Mesenchymal stem cell (in vitro differentiated cells and primary cell): ENCODE results near the gene PCED1B.

Experiments
- DNase-seq: peaks from one replicate; pipeline ENCODE4 v3.0.0-alpha.2; 2013
- H2AFZ ChIP-seq: one replicate; pipeline ENCODE4 v1.6.1; 2013; ENCODE audit warnings: low read depth, mild to moderate bottlenecking, control low read depth, inconsistent platforms, low read length, moderate library complexity
- H2AK5ac ChIP-seq: 2 replicates; pipeline ENCODE4 v1.6.1; 2013; ENCODE audit warnings: low read length, moderate library complexity, mild to moderate bottlenecking, inconsistent platforms; ENCODE audit not compliant: severe bottlenecking
- H2BK120ac ChIP-seq: one replicate; pipeline ENCODE4 v1.6.1; 2013; ENCODE audit warnings: low read depth, mild to moderate bottlenecking, inconsistent platforms, low read length, moderate library complexity
- H2BK12ac ChIP-seq, 2 experiments: one replicate each; pipeline ENCODE4 v1.6.1; 2013; ENCODE audit warnings: inconsistent platforms in 2 of 2, low read length in 2 of 2, mild to moderate bottlenecking in 2 of 2, moderate library complexity in 2 of 2, control low read depth in 1 of 2
- H2BK15ac ChIP-seq: one replicate; pipeline ENCODE4 v1.6.1; 2013; ENCODE audit warnings: mild to moderate bottlenecking, low read depth, inconsistent platforms; ENCODE audit not compliant: poor library complexity, severe bottlenecking
- H2BK5ac ChIP-seq: 2 replicates; pipeline ENCODE4 v1.6.1; 2013; ENCODE audit warnings: low read depth, mild to moderate bottlenecking, low read length, control low read depth, inconsistent platforms; ENCODE audit not compliant: poor library complexity, severe bottlenecking
- H3K14ac ChIP-seq, 2 experiments: one replicate each; pipeline ENCODE4 v1.6.1; 2013; ENCODE audit warnings: inconsistent platforms in 2 of 2, low read length in 2 of 2, control low read depth in 1 of 2, mild to moderate bottlenecking in 1 of 2, moderate library complexity in 1 of 2
- H3K18ac ChIP-seq, 2 experiments: one replicate each; pipeline ENCODE4 v1.6.1; 2013; ENCODE audit warnings: inconsistent platforms in 2 of 2, low read length in 2 of 2, control low read depth in 1 of 2, low read depth in 1 of 2, mild to moderate bottlenecking in 1 of 2
- H3K23ac ChIP-seq, 2 experiments: one replicate each; pipeline ENCODE4 v1.6.1; 2013; ENCODE audit warnings: inconsistent platforms in 2 of 2, low read length in 2 of 2, mild to moderate bottlenecking in 2 of 2, moderate library complexity in 2 of 2, control low read depth in 1 of 2
- H3K27ac ChIP-seq: 2 replicates; pipeline ENCODE4 v1.5.1; 2013; ENCODE audit warnings: mild to moderate bottlenecking, moderate library complexity, low read length, control low read depth, inconsistent platforms; ENCODE audit not compliant: poor library complexity, severe bottlenecking
- H3K27me3 ChIP-seq, 2 experiments: 2 replicates each; pipeline versions ENCODE4 v1.6.1 to v1.7.0; 2013; ENCODE audit warnings: low read length in 2 of 2, mild to moderate bottlenecking in 2 of 2, moderate library complexity in 2 of 2, control low read depth in 1 of 2, inconsistent platforms in 1 of 2; ENCODE audit not compliant: control insufficient read depth in 1 of 2, insufficient read depth in 1 of 2
- H3K36me3 ChIP-seq, 2 experiments: 2 replicates each; pipeline versions ENCODE4 v1.6.1 to v1.7.0; 2013; ENCODE audit warnings: low read length in 2 of 2, control low read depth in 1 of 2, inconsistent platforms in 1 of 2, low read depth in 1 of 2, mild to moderate bottlenecking in 1 of 2; ENCODE audit not compliant: insufficient read depth in 2 of 2, control insufficient read depth in 1 of 2
- H3K4ac ChIP-seq, 2 experiments: one replicate each; pipeline ENCODE4 v1.6.1; 2013; ENCODE audit warnings: inconsistent platforms in 2 of 2, low read length in 2 of 2, mild to moderate bottlenecking in 2 of 2, moderate library complexity in 2 of 2, control low read depth in 1 of 2, low read depth in 1 of 2
- H3K4me1 ChIP-seq: 2 replicates; pipeline ENCODE4 v1.6.1; 2013; ENCODE audit warnings: low read depth, low read length, control low read depth; ENCODE audit not compliant: control insufficient read depth, insufficient read depth
- H3K4me2 ChIP-seq: 2 replicates; pipeline ENCODE4 v1.6.1; 2013; ENCODE audit warnings: low read length, mild to moderate bottlenecking, inconsistent platforms; ENCODE audit not compliant: poor library complexity, severe bottlenecking
- H3K4me3 ChIP-seq, 2 experiments: 2 replicates each; pipeline versions ENCODE4 v1.5.1 to v1.7.0; 2013; ENCODE audit warnings: low read length in 2 of 2, mild to moderate bottlenecking in 2 of 2, control low read depth in 1 of 2, low read depth in 1 of 2; ENCODE audit not compliant: insufficient read depth in 1 of 2
- H3K79me1 ChIP-seq: replicated peaks from 2 replicates; pipeline ENCODE4 v1.6.1; 2013; ENCODE audit warnings: mild to moderate bottlenecking, control low read depth, low read length, inconsistent platforms; ENCODE audit not compliant: poor library complexity, severe bottlenecking
- H3K9ac ChIP-seq: 2 replicates; pipeline ENCODE4 v1.7.0; 2013; ENCODE audit warnings: mild to moderate bottlenecking, low read length, moderate library complexity
- H3K9me3 ChIP-seq: 2 replicates; pipeline ENCODE4 v1.7.0; 2013; ENCODE audit warnings: mild to moderate bottlenecking, low read length; ENCODE audit not compliant: control insufficient read depth
- H4K8ac ChIP-seq: one replicate; pipeline ENCODE4 v1.6.1; 2013; ENCODE audit warnings: inconsistent platforms, mild to moderate bottlenecking, low read length, moderate library complexity
- H4K91ac ChIP-seq: one replicate; pipeline ENCODE4 v1.6.1; 2013; ENCODE audit warnings: mild to moderate bottlenecking, low read length, inconsistent platforms
- WGBS: methylation state at CpG from one replicate; pipeline ENCODE4 v1.1.7; 2013; ENCODE audit warnings: mixed read lengths; 5-methylcytosine and 5-hydroxymethylcytosine counted together

The PCED1B gene

DNA sequence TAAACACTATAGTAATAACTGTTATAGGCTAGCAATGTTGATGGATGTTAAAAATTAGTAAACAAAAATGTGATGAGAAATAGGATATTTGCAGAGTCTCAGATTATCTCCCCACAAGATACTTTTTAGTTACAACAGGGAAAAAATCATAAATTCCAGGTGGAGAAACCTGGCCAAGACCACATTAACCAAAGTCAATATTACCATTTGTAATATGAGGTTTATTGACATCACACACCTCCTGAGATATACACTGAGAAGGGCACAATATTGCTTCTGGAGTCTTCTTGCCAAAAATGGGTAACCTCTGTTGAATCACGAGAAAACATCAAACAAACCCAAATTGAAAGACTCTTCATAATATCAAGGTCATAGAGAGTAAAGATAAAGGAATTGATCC is 72.7 kb downstream of the PCED1B start:
- Histone ChIP-seq H3K9me3 (peaks cover 5% of the 10 kb centered on the region), H3K27ac (no peak overlapping the region), H3K9ac (no peak overlapping the region), H2BK15ac (no peak overlapping the region), H3K36me3 (no peaks in the 10 kb centered on the region), H3K4me1 (peaks cover 3% of the 10 kb centered on the region), H2AK5ac (no peak overlapping the region), H4K91ac (no peak overlapping the region), H3K14ac (no peak overlapping the region), H3K23ac (no peak overlapping the region), H4K8ac (no peak overlapping the region), H2BK12ac (no peak overlapping the region), H3K4ac (no peak overlapping the region), H3K27me3 (no peaks in the 10 kb centered on the region), H2BK120ac (no peak overlapping the region), H2AFZ (no peak overlapping the region), H3K79me1 (no peaks in the 10 kb centered on the region), H3K4me3 (no peak overlapping the region), H2BK5ac (no peak overlapping the region), H3K18ac (no peak overlapping the region), H3K4me2 (no peak overlapping the region)
- no CpG with 5 or more reads among the region's 1 CpG for WGBS
- DNase-seq, result no peak

DNA sequence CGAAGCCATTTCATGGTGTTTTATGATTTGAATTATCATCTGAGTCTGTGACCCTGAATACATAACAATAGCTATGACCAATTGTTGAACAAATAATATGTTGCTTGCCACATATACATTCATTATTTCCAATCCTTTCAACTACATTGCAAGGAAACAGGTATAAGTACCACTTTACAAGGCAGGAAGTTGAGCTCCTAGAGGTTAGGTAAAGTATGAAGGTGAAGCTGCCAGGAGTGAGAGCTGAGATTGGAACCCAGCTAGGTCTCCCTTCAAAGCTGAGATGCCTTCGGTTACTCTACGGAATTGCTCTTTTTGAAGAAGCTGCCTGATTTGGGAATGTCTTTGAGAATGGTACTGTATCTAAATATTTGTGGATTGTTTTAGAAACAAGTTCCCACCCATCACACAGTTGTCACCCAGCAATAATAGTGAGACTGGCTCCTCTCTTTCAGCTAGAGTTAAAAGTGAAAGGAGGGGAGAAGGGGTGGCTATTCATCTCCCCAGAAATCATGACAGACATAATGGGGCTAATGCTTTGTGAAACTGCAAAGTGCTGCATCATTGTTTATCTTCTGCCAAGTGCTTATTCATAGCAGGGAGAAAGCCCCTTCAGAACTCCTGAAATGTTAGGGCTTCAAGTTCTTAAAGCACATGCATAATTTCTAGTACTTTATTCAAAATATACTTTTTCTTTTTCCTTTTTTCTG is 76.2 kb downstream of the PCED1B start:
- Histone ChIP-seq H2AK5ac (no peak overlapping the region), H4K8ac (no peak overlapping the region), H2BK120ac (no peak overlapping the region), H3K14ac (no peak overlapping the region), H3K9ac (no peak overlapping the region), H3K4me3 (no peak overlapping the region), H3K9me3 (peaks cover 9% of the 10 kb centered on the region), H3K23ac (no peak overlapping the region), H2AFZ (no peak overlapping the region), H2BK12ac (no peak overlapping the region), H3K4ac (no peak overlapping the region), H3K27ac (no peak overlapping the region), H3K18ac (peak overlapping the region in 1 of 2 experiments; percentile 40), H3K27me3 (no peaks in the 10 kb centered on the region), H4K91ac (no peak overlapping the region), H3K4me2 (no peak overlapping the region), H2BK5ac (no peak overlapping the region), H3K36me3 (no peaks in the 10 kb centered on the region), H2BK15ac (no peak overlapping the region), H3K4me1 (peaks cover 3% of the 10 kb centered on the region), H3K79me1 (no peaks in the 10 kb centered on the region)
- peak; percentile 82 for DNase-seq
- WGBS, result 100% methylated on average over 1 of the region's 3 CpGs

DNA sequence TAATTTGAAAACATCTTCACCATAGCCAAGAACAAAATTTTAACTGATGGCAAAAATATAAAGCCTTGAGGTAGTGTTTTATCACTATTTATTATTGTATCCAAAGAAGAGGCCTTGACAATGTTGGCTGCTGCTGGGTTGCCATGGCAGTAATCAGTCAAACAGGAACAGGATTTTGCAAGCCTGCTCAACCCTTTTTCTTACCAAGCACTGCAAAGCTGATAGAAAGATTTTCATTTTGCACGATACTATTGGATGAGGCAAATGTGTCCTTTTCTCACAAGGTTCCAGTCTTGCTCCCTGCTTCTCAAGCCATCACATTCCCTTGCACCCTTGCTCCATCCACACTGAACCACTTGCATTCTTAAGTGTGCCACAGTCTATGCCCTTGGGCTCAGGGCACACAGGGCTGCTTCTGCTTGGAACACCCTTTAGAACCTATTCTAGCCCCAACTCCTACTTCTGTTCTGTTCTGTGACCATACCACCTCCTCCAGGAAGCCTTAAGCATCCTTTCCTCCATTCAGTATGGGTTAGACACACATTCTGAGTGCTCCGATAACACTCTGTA is 76.8 kb downstream of the PCED1B start:
- Histone ChIP-seq H3K4me1 (peaks cover 3% of the 10 kb centered on the region), H2BK120ac (no peak overlapping the region), H3K18ac (peak overlapping the region in 1 of 2 experiments; percentile 67), H2AFZ (no peak overlapping the region), H3K14ac (peak overlapping the region in 1 of 2 experiments; percentile 98), H3K79me1 (no peaks in the 10 kb centered on the region), H3K9ac (no peak overlapping the region), H2BK15ac (no peak overlapping the region), H3K23ac (no peak overlapping the region), H2BK12ac (peak overlapping the region in 1 of 2 experiments; percentile 88), H3K4me3 (no peak overlapping the region), H3K27me3 (no peaks in the 10 kb centered on the region), H3K36me3 (no peaks in the 10 kb centered on the region), H3K4ac (peak overlapping the region; percentile 6 to 61), H2BK5ac (no peak overlapping the region), H3K9me3 (peaks cover 9% of the 10 kb centered on the region), H3K27ac (no peak overlapping the region), H2AK5ac (no peak overlapping the region), H4K91ac (no peak overlapping the region), H3K4me2 (no peak overlapping the region), H4K8ac (no peak overlapping the region)
- peak; percentile 78 for DNase-seq
- 91% methylated on average over 2 of the region's 2 CpGs for WGBS

DNA sequence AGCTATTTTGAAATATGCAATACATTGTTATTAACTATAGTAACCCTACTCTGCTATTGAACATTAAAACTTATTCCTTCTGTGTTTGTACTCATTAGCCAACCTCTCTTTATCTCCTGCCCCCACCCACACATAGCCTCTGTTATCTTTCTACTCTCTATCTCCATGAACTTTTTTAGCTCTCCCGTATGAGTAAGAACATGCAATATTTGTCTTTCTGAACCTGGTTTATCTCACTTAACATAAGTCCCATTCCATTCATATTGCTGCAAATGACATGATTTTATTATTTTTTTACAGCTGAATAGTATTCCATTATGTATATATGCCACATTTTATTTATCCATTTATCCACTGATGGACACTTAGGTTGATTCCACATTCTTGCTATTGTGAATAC is 79.4 kb downstream of the PCED1B start:
- no peaks in the 10 kb centered on the region for H3K27me3 ChIP-seq
- no peak overlapping the region for H3K18ac ChIP-seq
- H3K9me3 ChIP-seq, result peaks cover 6% of the 10 kb centered on the region
- no peak overlapping the region for H2AK5ac ChIP-seq
- no peak overlapping the region for H3K23ac ChIP-seq
- no peak overlapping the region for H3K4me2 ChIP-seq
- H4K91ac ChIP-seq, result no peak overlapping the region
- no peaks in the 10 kb centered on the region for H3K79me1 ChIP-seq
- H3K4me3 ChIP-seq, result no peak overlapping the region
- no peak overlapping the region for H2BK12ac ChIP-seq
- no peak overlapping the region for H3K9ac ChIP-seq
- H3K14ac ChIP-seq, result no peak overlapping the region
- no peak overlapping the region for H4K8ac ChIP-seq
- no peak overlapping the region for H3K4ac ChIP-seq
- no peak overlapping the region for H2AFZ ChIP-seq
- peaks cover 3% of the 10 kb centered on the region for H3K4me1 ChIP-seq
- no peak overlapping the region for H2BK15ac ChIP-seq
- no peak overlapping the region for H2BK5ac ChIP-seq
- no peaks in the 10 kb centered on the region for H3K36me3 ChIP-seq
- no peak overlapping the region for H2BK120ac ChIP-seq
- no peak overlapping the region for H3K27ac ChIP-seq
- no peak for DNase-seq
- WGBS, result 100% methylated on average over 1 of the region's 1 CpG
